DMS153 treated with DMSO at 0.1 percent for 48 hours (cell line): ENCODE data around the gene STK17B.
"Not testable (repeated sequence)": the region's sequence is repeated elsewhere in the genome, so short reads cannot be mapped to it uniquely, and the experiment has no call there.

Source experiments
- DNase-seq: peaks from one replicate; lab custom pipeline; 2025; ENCODE audit not compliant: unreplicated experiment; lab: John Stamatoyannopoulos, UW

Gene STK17B

DNA sequence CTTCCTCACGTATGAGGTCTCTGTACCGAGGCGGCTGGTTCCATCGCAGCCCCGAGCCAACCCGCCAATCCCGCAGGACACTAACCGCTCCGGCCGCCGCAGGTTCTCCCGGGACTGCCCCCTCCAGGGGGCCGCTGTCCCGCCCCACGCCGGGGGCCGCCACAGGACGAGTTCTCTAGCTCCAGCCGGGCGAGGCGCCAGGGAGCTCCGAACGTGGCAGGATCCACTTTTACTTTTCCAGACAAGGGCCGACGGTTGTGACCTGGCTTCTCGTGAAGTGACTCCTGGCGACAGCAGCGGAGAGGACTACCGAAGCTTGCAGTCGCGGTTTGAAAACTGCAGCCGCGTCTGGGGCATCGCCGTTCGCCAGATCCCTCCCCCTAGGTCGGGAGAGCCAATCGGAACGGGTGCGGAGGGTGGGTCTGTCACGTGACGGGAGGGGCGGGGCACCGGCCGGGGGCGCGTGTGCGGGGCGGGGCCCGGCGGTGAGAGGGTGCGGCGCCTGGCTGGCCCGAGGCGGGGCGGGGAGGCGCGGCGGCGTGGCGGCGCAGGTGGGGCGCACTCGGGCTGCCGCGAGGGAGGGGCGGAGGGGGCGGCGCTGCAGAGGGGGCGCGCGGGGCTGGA, at the start of gene STK17B:
Gene STK17B, minus strand, starts transcription at position 331 of the 624 bp plus-strand sequence. CDS start 8,195 bp downstream, outside the sequence.
- peak; percentile 74 for DNase-seq

DNA sequence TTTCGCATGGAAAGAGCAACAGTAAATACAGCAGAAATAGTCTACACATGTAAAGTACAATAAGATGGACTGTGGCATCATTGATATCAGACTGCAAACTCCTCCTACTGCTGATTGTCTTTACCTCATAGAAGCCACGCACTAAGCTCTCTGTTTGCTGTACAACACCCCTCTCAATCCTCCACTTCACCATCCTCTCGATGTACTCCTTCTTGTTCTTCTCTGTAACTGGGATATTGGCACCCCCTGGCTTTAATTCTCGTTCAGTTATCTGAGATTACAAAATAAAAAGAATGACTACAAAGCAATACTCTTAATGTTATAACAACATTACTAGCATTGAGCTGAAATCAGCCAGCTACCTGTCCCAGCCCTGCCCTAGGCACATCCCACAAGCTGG, 49.3 kb upstream of the STK17B start:
- no peak for DNase-seq

DNA sequence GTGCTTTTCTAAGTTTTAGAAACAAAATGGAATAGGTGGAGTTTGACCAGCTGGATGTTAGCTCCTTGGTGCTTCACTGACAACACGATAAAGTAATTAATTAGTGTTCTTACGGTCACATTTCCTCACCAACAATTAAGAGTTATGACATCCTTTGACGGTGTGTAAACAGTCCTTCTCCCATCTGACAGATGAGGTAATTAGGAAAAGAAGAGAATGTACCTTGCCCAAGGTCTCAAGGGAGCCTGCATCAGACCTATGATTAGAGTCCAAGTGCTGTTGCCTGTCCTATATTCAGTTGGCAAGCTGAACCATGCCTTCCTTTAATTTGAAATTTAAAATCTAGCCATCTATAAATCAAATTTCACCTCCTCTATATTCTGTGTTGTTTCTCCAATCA, 48.3 kb upstream of the STK17B start:
- DNase-seq = no peak

DNA sequence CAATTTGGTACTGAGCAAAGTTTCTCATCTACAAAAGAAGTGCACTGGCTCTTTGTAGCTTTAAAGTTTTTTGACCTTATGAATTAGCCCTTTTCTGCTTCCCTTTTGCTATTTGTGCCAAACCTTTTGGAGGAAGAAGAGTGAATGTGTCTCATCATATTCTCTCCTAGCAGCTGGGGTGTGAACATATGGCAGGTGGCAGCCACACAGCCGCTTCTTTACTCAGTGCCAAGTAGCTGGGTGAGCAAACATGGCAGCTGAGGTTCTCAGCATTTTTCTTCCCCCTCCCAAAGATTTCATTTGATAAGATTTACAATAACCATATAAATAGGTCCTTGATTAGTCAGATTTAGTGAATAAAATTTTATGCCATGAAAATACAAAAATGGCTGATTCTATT, 46.7 kb upstream of the STK17B start:
- no peak for DNase-seq

DNA sequence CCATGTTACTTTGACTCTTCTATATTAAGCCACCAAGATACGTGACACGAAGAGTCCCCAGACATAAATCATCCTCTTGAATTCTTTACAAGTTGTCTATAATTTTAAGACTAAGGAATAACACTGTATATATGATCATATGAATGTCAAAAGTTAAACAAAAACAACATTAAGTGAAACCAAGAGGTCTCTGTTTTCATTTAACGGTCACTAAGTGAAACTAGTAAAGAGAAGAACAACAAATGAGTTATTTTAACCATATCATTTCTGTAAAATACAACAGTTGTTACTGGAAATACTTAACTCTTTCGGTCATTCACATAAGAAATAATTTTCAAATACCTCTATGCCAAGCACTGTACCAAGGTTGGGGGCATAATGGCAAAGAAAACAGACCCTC, 45.7 kb upstream of the STK17B start:
- no peak for DNase-seq

DNA sequence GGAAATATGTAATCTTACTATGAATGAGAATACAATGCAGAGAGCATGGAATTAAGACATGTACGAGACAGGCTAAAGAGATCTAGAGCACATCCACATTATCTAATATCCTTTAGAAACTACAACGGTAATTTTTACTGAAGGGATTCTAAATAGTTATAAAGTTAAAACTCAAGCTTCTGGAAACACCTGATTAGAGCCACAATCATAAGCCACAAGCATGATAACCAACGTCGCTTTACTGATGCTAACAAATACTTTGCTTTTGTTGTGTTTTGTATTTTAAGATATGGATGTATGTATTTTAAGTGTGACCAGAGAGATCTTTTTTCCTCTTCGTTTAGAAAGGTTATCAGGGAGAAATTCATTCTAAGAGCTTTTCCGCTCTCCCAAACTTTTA, 44.0 kb upstream of the STK17B start:
- DNase-seq = no peak

DNA sequence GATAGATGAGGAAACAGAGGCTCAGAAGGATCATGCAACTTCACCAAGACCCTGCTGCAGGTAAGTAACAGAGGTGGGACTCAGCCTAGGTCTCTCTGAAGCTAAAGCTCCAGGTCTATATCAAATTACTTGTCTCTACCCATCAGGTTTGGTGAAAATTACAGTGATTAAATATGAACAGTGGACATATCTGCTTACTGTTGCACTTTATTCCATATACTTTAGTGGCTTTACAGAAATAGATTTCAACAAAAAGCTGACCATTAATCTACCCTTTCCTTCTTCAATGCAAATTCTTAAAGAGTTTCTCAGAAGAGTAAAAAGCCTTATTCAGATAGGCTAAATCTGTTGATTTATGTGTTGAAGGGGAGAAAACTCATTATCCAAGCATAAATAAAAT, 42.8 kb upstream of the STK17B start:
- DNase-seq = no peak

DNA sequence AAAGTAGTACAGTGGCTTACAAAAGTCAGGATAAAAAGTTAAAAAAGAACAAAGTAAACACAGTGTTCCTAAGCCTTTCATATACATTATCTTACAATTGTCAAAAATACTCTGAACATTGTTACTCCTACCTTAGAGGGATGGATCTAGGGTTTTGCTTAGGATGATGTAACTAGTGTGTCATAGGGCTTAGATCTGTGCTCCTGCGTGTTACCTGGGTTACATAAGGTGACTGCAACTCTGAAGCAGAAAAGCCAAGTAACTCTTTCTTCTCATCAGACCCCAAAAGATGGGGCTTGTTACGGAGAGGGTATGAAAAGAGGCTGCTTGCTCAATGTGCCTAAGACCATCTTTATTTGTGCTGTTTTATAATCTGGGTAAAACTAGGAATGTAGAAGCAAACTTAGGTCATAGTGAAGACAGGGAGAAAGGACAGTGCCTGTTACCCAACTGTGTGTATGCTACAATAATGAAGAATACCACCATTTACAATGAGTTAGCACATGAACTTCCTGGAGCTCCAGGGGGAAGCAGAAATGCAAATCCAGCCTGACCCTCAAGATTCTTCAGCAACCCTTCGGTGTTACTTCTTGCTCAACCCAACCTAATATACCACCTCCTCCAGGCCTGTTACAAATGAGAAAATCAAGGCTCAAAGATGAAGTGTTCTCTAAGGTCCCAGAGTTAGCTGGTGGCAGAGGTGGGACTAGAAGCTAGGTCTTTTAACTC, 42.0 kb upstream of the STK17B start:
- DNase-seq = no peak

DNA sequence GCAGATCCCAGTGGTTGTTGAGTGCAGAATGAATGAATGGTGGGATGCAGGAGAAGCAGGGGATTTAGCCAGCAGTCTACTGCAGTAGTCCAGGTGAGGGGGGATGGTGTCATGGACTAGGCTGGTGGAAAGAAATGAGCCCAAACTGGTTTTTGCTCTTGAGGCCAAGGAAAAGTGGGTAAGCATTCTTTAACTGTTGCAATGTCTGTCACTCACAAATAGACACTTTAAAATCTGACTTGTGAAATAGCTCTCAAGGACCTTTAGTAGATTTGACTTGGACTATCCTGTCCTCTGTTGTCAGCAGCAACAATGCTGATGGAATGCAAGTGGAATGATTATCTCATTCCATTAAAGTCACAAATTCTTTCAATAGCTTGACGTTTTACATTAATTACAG, 37.5 kb upstream of the STK17B start:
- no peak for DNase-seq

DNA sequence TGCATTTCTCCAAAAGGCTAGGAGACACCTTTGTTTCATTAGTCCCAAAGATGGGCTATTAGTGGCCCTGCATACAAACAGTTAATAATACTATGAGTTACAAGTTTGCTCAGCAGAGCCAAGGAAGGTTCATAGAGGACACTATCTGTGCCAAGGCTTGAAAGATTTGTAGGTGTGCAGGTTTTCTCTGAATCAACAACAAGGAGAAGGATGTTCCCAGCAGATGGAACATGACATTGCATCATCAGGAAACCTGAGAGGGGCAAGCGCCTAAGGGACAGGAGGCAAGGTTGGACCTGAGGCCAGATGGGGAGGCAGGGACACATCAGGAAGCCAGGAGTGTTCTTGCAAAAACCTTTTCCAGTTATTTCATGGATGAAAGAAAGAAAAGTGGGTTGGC, 35.4 kb upstream of the STK17B start:
- no peak for DNase-seq

DNA sequence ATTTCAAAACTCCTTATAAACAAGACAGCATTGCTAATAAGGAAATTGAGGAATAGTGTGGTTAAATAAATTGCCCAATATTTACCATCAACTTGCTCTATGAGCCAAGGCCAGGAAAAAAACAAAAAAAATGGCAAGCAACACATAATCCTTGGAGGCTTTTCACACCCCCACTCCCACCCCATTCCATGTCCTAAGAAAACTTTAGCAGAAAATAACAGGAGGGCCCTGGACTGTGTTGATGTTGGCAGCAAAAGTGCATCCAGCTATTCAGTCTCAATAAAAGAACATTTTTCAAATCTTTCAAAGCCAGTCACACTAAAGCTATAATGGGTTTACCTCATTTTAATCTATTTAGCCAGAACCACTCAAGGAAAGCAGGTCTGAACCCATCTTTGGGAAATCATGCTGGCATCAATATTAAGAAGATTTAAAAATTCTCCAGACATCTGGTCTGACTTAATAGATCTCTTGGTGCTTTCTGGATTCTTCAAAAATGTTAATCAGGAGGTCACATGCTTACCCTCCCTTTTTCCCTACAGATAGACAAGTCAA, 34.6 kb upstream of the STK17B start:
- DNase-seq = no peak

DNA sequence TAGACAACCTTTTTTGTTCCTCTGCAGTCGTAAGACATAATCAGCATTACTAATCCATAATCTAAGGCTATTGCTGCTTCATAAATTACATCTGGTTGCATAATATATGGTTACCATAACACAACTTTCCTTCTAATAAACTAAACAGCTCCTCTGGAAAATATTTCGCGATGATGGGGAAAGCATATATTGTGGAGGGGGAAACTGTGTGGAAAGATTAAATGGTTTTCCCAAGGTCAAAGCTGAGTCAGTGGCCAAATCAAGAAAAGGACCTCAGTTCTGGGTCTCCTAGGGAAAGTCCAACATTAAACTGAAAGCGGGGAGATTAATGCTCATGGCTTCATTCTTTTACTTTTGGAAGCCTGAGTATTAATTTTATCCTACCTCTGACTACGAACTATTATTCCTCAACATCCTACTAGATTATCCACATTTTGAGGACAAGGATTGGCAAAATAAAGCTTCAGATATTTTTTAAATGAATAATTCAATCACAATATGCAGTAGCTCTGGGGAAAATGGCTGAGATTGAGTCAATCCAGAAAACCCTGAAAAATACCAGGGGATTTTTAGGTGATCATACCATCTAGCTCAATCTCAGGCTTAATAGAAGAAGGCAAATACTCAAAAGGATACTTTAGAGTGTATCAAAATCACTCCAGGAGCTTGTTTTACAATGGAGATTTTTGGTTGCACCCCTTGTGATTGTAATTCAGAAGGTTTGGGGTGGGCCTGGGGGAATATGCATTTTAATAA, 33.8 kb upstream of the STK17B start:
- DNase-seq = no peak

DNA sequence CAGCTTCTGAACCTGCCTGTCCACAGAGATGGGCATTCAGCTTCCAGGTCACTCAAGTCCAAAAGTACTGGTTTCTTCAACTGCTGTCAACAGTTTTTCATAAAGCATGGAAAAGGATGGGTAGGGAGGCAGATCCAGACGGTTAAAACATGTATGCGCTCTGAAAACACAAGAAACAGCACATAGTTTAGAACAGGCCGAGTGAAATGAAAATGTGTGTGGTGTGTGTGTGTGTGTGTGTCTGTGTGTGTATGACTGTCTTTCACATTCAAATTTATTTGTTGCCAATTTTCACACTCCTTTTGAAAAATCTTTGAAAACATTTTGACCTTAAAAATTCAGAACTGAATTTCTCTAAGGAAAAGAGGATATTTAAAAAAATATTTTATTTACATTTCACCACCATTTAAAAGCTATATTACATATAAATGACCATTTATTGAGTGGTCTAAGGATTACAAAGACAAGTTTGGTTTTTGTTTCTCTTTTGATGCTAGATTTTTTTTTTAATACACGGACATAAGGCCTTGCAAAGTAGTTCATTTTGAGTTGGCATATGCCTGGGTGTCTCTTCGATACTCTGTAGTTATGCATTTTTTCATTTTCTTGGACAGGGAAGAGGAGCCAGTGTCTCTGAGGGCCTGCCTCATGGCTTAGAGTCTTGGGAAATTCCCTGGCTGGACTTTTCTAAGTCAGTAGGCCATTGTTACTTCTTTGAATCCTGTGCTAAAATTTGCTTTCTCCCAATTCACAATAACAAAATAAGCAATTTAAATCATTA, 30.0 kb upstream of the STK17B start:
- DNase-seq = no peak

DNA sequence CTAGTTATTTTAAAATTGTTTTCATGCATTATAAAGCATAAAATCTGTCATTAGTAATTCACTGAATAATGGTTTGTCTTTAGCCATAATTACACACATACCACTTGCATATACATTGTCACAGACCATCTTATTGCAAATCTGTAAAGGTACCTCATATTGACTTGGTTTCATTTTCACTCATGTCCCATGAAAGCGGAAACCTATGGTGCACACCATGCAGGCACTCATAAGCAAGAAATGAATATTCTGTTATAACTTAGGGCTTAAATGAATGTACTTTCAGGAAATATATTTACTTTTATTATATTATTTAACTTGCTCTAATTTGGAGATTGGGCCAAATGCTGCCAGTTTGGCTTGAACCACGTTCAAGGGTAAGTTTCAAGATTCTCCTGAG, 29.2 kb upstream of the STK17B start:
- DNase-seq = no peak

DNA sequence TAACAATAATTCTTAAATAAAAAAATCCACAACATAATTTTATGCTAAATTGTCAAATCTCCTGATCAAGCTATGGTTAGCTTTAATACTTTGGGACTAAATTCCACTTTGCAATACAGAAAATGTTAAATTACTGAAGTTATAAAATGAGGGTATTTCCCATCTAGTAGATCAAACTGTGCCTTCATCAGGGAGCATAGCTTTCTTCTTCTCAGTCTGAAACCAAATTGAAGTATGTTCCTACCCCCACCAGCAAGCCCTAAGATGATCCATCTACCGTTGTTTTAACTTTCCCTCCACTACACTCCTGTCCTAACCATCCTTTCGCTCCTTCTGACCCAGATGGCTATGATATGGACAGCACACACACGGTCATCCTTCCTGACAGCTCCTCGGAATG, 24.4 kb upstream of the STK17B start:
- no peak for DNase-seq

DNA sequence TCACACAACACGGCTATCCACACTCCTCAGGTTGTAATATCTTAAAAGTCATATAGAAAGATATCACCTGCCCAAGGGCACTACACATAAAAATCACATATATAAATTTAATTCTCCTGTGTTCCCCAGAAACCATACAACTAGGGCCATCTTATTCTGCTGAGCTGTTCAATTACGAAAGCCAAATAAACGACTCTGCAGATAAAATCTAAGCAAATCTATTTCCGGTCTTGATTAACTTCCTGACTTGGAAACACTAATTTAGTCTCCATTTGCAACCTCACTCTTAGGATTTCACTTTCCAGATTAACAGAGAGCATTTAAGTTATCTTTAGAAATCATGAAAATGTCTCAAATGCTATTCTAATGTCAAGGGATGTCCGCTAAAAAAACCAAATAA, 23.9 kb upstream of the STK17B start:
- DNase-seq = no peak

DNA sequence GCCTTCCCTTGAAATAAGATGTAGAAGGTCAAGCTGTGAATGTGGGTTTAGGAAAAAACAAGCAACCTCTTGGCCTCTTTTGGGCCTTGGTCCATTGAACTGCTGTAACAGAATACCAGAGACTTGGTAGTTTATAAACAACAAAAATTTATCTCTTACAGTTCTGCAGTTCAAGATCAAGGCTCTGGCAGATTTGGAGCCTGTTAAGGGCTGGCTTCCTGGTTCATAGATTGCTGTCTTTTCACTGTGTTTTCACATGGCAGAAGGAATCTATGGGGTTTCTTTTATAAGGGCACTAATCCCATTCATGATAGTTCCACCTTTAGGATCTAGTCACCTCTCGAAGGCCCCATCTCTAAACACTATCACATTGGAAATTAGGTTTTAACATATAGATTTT, 20.2 kb upstream of the STK17B start:
- DNase-seq = no peak

DNA sequence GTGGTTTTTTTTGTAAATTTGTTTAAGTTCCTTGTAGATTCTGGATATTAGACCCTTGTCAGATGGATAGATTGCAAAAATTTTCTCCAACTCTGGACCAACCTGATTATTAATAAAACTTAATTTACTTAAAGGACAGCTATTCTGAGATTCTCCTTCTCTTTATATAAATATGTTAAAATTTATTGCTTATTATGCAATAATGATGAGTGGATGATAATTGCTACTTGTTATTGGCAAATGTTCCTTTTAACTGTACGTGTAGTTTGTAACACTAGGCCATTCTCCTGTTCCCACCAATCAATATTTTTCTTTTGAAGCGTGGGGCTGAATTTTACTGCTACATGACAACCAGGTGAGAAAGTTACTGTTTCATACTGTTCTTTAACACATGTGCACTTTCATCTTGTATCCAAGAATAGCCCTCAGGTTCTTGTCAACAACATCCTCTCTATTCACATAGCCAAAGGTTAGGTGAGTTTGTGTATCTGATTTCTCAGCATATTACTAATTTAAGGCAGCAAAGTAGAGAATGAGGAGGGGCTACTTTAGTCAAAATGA, 16.6 kb upstream of the STK17B start:
- no peak for DNase-seq

DNA sequence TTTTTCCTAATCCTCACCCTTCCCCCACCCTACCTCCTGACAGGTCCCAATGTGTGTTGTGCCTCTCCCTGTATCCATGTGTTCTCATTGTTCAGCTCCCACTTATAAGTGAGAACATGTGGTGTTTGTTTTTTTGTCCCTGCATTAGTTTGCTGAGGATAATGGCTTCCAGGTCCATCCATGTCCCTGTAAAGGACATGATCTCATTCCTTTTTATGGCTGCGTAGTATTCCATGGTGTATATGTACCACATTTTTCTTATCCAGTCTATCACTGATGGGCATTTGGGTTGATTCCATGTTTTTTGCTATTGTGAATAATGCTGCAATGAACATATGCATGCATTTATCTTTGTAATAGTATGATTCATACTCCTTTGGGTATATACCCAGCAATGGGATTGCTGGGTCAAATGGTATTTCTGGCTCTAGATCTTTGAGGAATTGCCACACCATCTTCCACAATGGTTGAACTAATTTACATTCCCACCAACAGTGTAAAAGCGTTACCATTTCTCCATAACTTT, 15.9 kb upstream of the STK17B start:
- DNase-seq = not testable (repeated sequence)

DNA sequence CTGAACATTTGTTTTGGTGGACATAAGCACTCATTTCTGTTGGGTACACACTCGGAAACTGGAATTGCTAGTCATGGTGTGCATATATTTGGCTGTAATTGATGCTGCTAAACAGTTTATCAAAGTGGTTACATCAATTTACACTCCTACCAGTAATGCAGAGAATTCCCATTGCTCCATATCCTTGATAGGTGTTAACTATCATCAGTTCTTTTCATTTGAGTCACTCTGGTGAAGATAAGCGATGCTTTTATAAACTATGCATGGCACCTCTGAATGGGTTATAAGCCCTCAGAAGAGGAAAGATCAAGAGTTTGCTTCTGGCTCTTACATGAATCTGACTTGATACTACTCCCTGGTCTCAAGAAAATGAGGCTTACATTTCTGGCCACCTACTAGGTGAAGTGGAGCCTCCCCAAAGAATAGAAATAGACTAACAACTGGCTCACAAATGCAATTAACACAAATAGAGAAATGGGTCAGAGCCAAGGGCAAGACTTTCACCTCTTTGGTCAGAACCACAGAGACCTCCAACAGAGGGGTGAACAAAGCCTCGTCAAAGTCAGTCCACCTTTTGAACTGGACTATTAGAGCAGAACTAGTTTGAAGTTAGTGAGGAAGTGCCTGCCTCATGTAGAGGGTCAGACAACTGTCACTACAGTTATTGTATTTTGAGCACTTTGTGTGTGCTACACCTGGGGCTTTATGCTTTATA, 15.0 kb upstream of the STK17B start:
- no peak for DNase-seq
